CD14-positive monocyte (primary cell): ENCODE data around the gene TMF1. TPM values are rescaled to one million over a fixed set of nuclear protein-coding genes. Genes with fewer than 3 reads are reported as not detected.

Source experiments
- DNase-seq, 3 donors: peaks; one replicate each; pipeline ENCODE4 v3.0.0-alpha.2; 2011 to 2022
- H2AFZ ChIP-seq: 2 replicates; pipeline ENCODE4 v1.6.0; 2012; ENCODE audit warnings: mild to moderate bottlenecking, low read depth, low read length, inconsistent platforms; ENCODE audit not compliant: insufficient read depth, poor library complexity, severe bottlenecking
- H3K27ac ChIP-seq, 2 donors: 1 replicate in 1 of 2; 2 replicates in 1 of 2; pipeline ENCODE4 v1.5.1; 2012 to 2013; ENCODE audit warnings: low read length in 2 of 2, control low read depth in 1 of 2, inconsistent platforms in 1 of 2, low read depth in 1 of 2, mild to moderate bottlenecking in 1 of 2
- H3K27me3 ChIP-seq, 2 donors: one replicate each; pipeline versions ENCODE4 v1.6.0 to v1.6.1; 2011 to 2013; ENCODE audit warnings: low read length in 2 of 2; ENCODE audit not compliant: control insufficient read depth in 2 of 2, insufficient read depth in 2 of 2
- H3K36me3 ChIP-seq, 2 donors: replicated peaks in 1 of 2; 1 replicate in 1 of 2; 2 replicates in 1 of 2; pipeline versions ENCODE4 v1.5.1 to v1.6.1; 2012 to 2013; ENCODE audit warnings: low read length in 2 of 2, control low read depth in 1 of 2, inconsistent platforms in 1 of 2, mild to moderate bottlenecking in 1 of 2; ENCODE audit not compliant: insufficient read depth in 2 of 2, control insufficient read depth in 1 of 2
- H3K4me1 ChIP-seq, 2 donors: 1 replicate in 1 of 2; 2 replicates in 1 of 2; pipeline versions ENCODE4 v1.5.1 to v1.6.1; 2012 to 2013; ENCODE audit warnings: low read length in 2 of 2, control low read depth in 1 of 2, inconsistent platforms in 1 of 2, mild to moderate bottlenecking in 1 of 2, moderate library complexity in 1 of 2; ENCODE audit not compliant: insufficient read depth in 2 of 2, control insufficient read depth in 1 of 2
- H3K4me2 ChIP-seq: replicated peaks from 2 replicates; pipeline ENCODE3; 2012; ENCODE audit warnings: low read length, moderate library complexity, mild to moderate bottlenecking; ENCODE audit not compliant: poor library complexity, severe bottlenecking; ENCODE audit errors: extremely low read depth
- H3K4me3 ChIP-seq, 3 experiments: fragments of 200-600 bp in 1 of 3; sonication (generic) in 1 of 3; replicated peaks in 1 of 3; 1 replicate in 2 of 3; 2 replicates in 1 of 3; pipeline ENCODE4 v1.5.1; 2011 to 2013; ENCODE audit warnings: low read length in 3 of 3, mild to moderate bottlenecking in 3 of 3, control low read depth in 2 of 3, low read depth in 2 of 3, inconsistent platforms in 1 of 3, moderate library complexity in 1 of 3
- H3K79me2 ChIP-seq: 2 replicates; pipeline ENCODE4 v1.6.0; 2012; ENCODE audit warnings: mild to moderate bottlenecking, control low read depth, inconsistent platforms, low read length, moderate library complexity; ENCODE audit not compliant: insufficient read depth
- H3K9ac ChIP-seq: 2 replicates; pipeline ENCODE4 v1.6.0; 2017; ENCODE audit warnings: low read length, mild to moderate bottlenecking; ENCODE audit not compliant: insufficient read depth, poor library complexity, severe bottlenecking
- H3K9me3 ChIP-seq, 2 donors: replicated peaks in 1 of 2; 1 replicate in 1 of 2; 2 replicates in 1 of 2; pipeline versions ENCODE4 v1.5.1 to v1.6.1; 2012 to 2013; ENCODE audit warnings: low read length in 2 of 2, control low read depth in 1 of 2; ENCODE audit not compliant: control insufficient read depth in 1 of 2, insufficient read depth in 1 of 2
- H4K20me1 ChIP-seq: 2 replicates; pipeline ENCODE4 v1.6.0; 2012; ENCODE audit warnings: mild to moderate bottlenecking, low read length, control low read depth, moderate library complexity; ENCODE audit not compliant: insufficient read depth
- H3K27ac Mint-ChIP-seq, 7 donors: one replicate each; pipeline ENCODE4 v1.8.0; 2020; ENCODE audit warnings: mild to moderate bottlenecking in 7 of 7, mixed read lengths in 7 of 7, moderate library complexity in 6 of 7, inconsistent platforms in 2 of 7
- H3K27me3 Mint-ChIP-seq, 3 donors: one replicate each; pipeline ENCODE4 v1.8.0; 2021 to 2022; ENCODE audit warnings: low read depth in 3 of 3, mild to moderate bottlenecking in 3 of 3, mixed read lengths in 3 of 3, moderate library complexity in 3 of 3, inconsistent platforms in 1 of 3
- H3K36me3 Mint-ChIP-seq, 2 donors: one replicate each; pipeline ENCODE4 v1.8.0; 2020; ENCODE audit warnings: mixed read lengths in 2 of 2, inconsistent platforms in 1 of 2, mild to moderate bottlenecking in 1 of 2
- H3K4me1 Mint-ChIP-seq: one replicate; pipeline ENCODE4 v1.8.0; 2020; ENCODE audit warnings: mild to moderate bottlenecking, mixed read lengths
- H3K4me3 Mint-ChIP-seq, 2 donors: one replicate each; pipeline ENCODE4 v1.8.0; 2020; ENCODE audit warnings: mild to moderate bottlenecking in 2 of 2, mixed read lengths in 2 of 2, moderate library complexity in 1 of 2
- H3K9me3 Mint-ChIP-seq, 7 donors: one replicate each; pipeline ENCODE4 v1.8.0; 2020 to 2022; ENCODE audit warnings: mixed read lengths in 7 of 7, mild to moderate bottlenecking in 6 of 7, moderate library complexity in 6 of 7, inconsistent platforms in 2 of 7
- WGBS: methylation state at CpG from one replicate; pipeline ENCODE4 v1.1.5; 2013; ENCODE audit warnings: missing lambda C conversion rate; ENCODE audit not compliant: insufficient coverage; 5-methylcytosine and 5-hydroxymethylcytosine counted together
- intact Hi-C, 2 donors: fragments of 100-400 bp; cut with micrococcal nuclease; formaldehyde crosslinking; loops; one replicate each; pipeline versions ENCODE4 v1.15.0 to v1.15.1; 2023
- polyA plus RNA-seq, 3 donors: library from polyadenylated mRNA; depleted of rRNA in 1 of 3; unstranded in 2 of 3; stranded (reverse) in 1 of 3; fragments of 300-500 nt in 2 of 3; fragments of >200 nt in 1 of 3; fragmentation: Illumina TruSeq in 2 of 3; gene quantifications; 1 replicate in 2 of 3; 2 replicates in 1 of 3; pipeline ENCODE4 v1.2.3, GENCODE V29; 2012 to 2021
- TF ChIP-seq, protein P1 (sequence below): fragments of 200-600 bp; IDR thresholded peaks from one replicate; pipeline ENCODE4 v1.8.0; 2022; ENCODE audit warnings: antibody characterized with exemption, mild to moderate bottlenecking

Gene TMF1
- polyA plus RNA-seq, 3 donors = 6.4 to 25.6 (median 23.1) TPM

DNA sequence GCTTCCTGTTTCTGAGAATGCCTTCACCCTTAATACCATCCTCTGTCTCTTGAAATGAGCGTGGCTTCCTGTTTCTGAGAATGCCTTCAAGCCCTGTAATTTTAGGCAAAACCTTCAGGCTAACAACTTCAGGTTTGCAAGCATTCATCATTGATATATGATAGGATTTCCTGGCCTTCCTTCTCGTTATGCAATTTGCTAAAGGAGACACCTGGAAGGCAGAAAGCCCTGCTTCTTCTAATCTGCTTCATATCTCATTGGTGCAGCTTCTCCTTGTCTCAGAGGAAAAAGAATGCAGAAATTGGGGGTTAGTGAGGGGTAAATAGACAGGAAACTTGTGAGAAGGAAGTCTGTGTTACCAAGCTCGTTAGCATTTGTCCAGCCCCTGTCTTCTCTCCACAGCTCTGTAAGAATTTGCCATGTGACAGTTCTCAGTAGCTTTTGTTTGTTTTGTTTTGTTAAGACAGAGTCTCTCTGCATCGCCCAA, 39.9 kb upstream of the TMF1 start:
- H3K27me3 ChIP-seq = no peaks in the 10 kb centered on the region
- H3K4me2 ChIP-seq = peak overlapping the region; percentile 63
- peak overlapping the region; percentile 5 for H3K9ac ChIP-seq
- Mint-ChIP-seq H3K36me3 (peaks cover 19 to 33% of the 10 kb centered on the region in 2 donors), H3K27me3 (no peaks in the 10 kb centered on the region), H3K4me1 (peaks cover 90% of the 10 kb centered on the region), H3K9me3 (no peaks in the 10 kb centered on the region), H3K4me3 (peak overlapping the region; percentile 60 to 79), H3K27ac (peak overlapping the region; percentile 88 to 95 (median 94))
- H4K20me1 ChIP-seq = peaks cover 89% of the 10 kb centered on the region
- peaks cover 91% of the 10 kb centered on the region for H3K79me2 ChIP-seq
- H3K4me1 ChIP-seq = peaks cover 96 to 98% of the 10 kb centered on the region in 2 donors
- H3K27ac ChIP-seq = peak overlapping the region; percentile 76 to 82
- intact Hi-C loops = no loop called here
- H3K9me3 ChIP-seq = no peaks in the 10 kb centered on the region
- H3K36me3 ChIP-seq = peaks cover 7 to 24% of the 10 kb centered on the region in 2 donors
- WGBS = 0% methylated on average over 1 of the region's 4 CpGs
- no peak overlapping the region for H2AFZ ChIP-seq
- TF ChIP-seq, protein P1, sequence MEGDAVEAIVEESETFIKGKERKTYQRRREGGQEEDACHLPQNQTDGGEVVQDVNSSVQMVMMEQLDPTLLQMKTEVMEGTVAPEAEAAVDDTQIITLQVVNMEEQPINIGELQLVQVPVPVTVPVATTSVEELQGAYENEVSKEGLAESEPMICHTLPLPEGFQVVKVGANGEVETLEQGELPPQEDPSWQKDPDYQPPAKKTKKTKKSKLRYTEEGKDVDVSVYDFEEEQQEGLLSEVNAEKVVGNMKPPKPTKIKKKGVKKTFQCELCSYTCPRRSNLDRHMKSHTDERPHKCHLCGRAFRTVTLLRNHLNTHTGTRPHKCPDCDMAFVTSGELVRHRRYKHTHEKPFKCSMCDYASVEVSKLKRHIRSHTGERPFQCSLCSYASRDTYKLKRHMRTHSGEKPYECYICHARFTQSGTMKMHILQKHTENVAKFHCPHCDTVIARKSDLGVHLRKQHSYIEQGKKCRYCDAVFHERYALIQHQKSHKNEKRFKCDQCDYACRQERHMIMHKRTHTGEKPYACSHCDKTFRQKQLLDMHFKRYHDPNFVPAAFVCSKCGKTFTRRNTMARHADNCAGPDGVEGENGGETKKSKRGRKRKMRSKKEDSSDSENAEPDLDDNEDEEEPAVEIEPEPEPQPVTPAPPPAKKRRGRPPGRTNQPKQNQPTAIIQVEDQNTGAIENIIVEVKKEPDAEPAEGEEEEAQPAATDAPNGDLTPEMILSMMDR = no peak
- peak in 2 of 3 donors; percentile 54 to 60 for DNase-seq
- H3K4me3 ChIP-seq = peak overlapping the region in 2 of 3 experiments; percentile 12 to 68

DNA sequence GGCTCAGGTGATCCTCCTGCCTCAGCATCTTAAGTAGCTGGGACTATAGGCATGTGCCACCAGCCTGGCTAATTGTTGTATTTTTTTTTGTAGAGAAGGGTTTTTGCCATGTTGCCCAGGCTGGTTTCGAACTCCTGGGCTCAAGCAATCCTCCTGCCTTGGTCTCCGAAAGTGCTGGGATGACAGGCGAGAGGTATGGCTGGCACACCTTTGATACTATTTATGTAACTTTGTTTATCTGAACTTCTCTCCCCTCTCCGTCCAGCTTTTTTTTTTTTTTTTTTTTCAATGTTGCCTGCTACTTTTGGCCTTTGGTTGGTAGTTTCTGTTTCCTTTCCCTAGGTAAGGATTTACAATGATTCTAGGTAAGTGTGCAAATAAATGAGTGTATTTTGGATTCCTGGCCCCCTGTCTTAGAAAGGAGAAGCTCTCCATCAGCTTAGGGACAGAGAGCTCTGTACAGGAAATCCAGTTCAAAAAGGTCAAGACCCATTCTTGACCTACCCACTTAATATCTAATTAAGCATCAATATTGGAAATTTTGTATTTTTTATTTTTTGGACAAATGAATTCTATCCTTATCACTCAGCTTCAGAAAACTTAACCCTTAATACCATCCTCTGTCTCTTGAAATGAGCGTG, 39.4 kb upstream of the TMF1 start:
- Histone ChIP-seq H4K20me1 (peaks cover 87% of the 10 kb centered on the region), H3K27me3 (no peaks in the 10 kb centered on the region), H3K27ac (peak overlapping the region; percentile 72 to 82), H3K4me3 (peak overlapping the region in 2 of 3 experiments; percentile 12 to 68), H3K4me1 (peaks cover 97 to 100% of the 10 kb centered on the region in 2 donors), H3K36me3 (peaks cover 7 to 24% of the 10 kb centered on the region in 2 donors), H3K79me2 (peaks cover 91% of the 10 kb centered on the region), H3K4me2 (peak overlapping the region; percentile 63), H2AFZ (no peak overlapping the region), H3K9ac (no peak overlapping the region), H3K9me3 (no peaks in the 10 kb centered on the region)
- DNase-seq = no peak
- WGBS = 0% methylated on average over 1 of the region's 5 CpGs
- peaks cover 87% of the 10 kb centered on the region for H3K4me1 Mint-ChIP-seq
- intact Hi-C loops = no loop called here
- TF ChIP-seq, protein P1 = no peak
- H3K27ac Mint-ChIP-seq = peak overlapping the region; percentile 90 to 95 (median 94)
- H3K4me3 Mint-ChIP-seq = peak overlapping the region; percentile 55 to 79
- H3K36me3 Mint-ChIP-seq = peaks cover 19 to 32% of the 10 kb centered on the region in 2 donors
- no peaks in the 10 kb centered on the region for H3K9me3 Mint-ChIP-seq
- no peaks in the 10 kb centered on the region for H3K27me3 Mint-ChIP-seq
